Dedifferentiated amniotic fluid mesenchymal stem cell (primary cell): ENCODE measurements around the gene POU6F1.
A peak's percentile ranks its signal among the peaks of the same experiment; 100 is the strongest.
"Not testable (repeated sequence)": the region's sequence is repeated elsewhere in the genome, so short reads cannot be mapped to it uniquely, and the experiment has no call there.

ENCODE experiments used
- DNase-seq: peaks from one replicate; pipeline ENCODE4 v3.0.0-alpha.2; 2016; ENCODE audit errors: extremely low spot score

The POU6F1 gene

DNA sequence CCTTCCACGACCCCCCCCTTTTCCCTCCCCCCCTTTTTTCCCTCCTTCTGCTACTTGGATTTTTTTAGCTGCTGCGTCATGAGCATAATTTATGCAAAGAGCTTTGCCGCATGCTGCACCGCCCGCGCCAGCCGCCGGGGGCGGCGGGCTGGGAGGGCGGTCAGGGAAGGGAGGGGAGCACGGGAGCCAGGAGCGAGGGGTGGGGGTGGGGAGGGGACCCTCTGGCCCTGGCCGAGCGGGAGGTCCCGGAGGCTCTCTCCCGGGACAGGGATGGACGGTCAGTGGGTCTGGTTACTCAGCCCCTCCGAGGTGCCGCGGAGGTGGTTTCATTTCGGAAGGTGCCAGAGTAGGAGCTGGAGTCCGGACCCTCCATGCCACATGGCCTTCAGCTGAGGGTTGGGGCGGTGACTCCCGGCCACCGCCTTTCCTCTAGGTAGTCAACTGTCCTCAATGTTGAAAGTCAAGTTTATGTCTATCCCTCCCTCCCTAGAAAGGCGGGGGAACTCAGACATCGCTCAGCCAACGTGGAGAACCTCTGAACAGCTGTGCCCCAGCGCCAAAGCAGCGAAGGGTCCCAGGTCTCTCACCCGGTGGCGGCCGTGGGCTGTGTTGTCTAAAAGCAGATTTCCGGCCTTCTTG is at the start of gene POU6F1:
Gene POU6F1 (minus strand): TSS at position 95 of the 639 bp plus-strand sequence. CDS start 11,226 bp downstream, outside the sequence.
- peak; percentile 81 for DNase-seq

GRCh38 chr12:51265024-51265423 is 47.2 kb upstream of the POU6F1 start:
- DNase-seq, result no peak

DNA sequence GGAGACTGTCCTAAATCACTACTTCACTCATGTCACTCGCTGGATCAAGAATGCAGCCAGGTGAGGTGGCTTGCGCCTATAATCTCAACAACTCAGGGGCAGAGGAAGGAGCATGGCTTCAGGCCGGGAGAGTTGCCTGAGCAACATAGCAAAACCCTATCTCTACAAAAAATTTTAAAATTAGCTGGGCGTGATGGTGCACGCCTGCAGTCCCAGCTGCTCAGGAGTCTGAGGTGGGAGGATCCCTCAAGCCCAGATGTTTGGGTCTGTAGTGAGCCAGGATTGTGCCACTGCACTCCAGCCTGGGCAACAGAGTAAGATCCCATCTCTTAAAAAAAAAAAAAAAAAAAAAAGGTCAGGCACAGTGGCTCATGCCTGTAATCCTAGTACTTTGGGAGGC is 46.4 kb upstream of the POU6F1 start:
- DNase-seq, result no peak

- no peak for DNase-seq
Measured at GRCh38 chr12:51263341-51263740, 45.5 kb upstream of the POU6F1 start.

DNA sequence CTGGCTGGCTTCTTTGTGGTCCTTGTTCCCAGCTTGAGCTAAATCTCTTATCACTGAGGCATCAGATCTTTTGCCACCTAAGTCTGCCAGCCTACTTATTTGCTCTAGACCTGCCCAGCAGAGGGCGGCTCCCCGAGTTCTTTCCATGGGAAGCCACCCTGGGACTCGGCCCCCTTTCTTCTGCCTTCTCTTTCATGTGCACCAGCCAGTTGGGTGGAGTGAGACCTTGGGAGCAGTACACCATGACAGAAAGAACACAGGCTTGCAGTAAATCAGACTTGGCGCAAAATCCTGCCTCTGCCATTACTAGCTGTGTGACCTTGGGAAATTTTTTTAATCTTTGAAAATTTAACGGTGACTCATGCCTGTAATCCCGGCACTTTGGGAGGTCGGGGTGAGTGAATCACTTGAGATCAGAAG is 44.9 kb upstream of the POU6F1 start:
- DNase-seq, result no peak

DNA sequence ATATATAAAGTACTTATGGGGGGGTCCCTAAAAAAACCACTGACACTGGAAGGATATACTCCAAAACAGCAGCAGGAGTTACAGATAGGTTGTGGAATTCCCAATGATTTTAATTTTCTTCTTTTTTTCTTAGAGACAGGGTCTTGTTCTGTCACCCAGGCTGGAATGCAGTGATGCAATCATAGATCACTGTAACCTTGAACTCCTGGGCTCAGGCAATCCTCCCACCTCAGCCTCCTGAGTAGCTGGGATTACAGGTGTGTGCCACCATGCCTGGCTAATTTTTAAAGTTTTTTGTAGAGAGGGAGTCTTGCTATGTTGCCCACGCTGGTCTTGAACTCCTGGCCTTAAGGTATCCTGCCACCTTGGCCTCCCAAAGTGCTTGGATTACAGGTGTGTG is 41.7 kb upstream of the POU6F1 start:
- not testable (repeated sequence) for DNase-seq

- no peak for DNase-seq
Measured at GRCh38 chr12:51254536-51254935, 36.7 kb upstream of the POU6F1 start.

- no peak for DNase-seq
Measured at GRCh38 chr12:51253276-51253675, 35.4 kb upstream of the POU6F1 start.

GRCh38 chr12:51247523-51248206 is 29.8 kb upstream of the POU6F1 start:
- no peak for DNase-seq

DNA sequence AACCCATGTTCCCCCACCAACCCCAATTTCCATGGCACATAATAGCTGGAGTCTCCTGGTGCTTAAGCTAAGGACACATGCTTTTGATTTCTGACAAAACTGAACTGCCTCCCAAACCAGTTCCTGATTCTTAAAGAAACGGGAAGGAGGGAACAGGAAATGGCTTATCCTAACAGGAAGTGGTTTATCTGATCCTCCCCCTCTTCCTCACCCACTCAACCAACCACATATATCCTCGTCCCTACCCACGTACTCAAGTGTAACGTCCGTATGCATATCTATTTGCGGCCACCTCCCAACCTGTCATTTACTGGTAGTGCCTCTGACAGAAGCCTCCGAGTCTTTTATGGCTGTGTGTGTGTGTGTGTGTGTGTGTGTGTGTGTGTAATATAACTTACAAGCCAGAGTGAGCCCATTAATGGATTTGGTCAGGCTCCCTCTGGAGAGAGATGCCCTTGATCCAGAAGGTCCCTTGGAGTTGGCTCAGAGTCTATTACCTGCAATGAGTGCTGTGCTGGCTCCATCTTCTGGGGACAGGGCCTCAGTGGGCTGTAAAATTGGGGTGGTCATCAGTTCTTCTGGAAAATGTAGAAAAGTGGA is 28.5 kb upstream of the POU6F1 start:
- no peak for DNase-seq

DNA sequence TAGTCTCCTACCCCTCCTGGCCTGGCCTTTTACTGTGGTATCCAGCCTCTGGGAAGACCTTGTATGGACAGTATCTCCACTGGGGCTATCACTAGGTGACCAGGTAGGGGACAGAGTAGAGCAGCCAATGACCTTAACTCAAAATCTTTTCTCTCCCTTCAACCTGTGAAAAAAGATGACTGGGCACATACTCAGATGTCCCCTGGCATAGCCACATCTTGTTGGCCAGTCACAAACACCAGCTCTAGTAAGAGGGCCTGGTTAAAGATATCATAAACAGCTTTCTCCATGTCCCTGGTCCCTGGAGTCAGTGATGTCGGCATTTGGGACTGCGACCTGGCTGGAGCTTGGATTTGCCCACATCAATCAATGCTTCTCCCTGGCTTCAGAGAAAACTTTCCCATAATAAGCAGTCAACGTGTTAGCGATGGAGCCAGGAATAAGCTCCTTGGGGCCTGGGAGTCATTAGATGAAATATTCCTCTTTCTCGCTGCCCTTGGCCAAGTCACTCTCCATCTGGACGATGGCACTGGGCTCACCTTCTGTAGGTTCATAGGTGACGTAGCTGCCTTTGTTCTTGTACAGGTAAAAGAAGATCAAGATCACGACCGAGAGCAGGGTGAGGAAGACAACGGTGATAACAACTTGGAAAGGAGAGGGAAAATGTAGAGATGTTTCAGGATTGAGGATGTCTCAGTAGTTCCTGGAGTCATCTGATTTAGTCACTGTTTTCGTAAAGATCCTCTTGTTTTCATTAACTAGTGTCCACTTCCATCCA is 27.8 kb upstream of the POU6F1 start:
- DNase-seq, result no peak

DNA sequence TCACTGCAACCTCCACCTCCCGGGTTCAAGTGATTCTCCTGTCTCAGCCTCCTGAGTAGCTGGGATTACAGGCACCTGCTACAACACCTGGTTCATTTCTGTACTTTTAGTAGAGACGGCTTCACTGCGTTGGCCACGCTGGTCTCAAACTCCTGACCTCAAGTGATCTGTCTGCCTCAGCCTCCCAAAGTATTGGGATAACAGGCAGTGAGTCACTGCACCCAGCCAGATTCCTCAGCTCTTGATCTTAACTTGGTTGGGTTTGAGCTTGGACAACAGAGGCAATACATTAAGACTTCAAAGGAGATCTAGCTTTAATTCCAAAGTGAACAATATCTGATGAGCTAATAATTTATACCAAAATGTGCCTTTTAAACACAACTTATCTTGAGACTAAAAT is 26.4 kb upstream of the POU6F1 start:
- DNase-seq, result no peak

DNA sequence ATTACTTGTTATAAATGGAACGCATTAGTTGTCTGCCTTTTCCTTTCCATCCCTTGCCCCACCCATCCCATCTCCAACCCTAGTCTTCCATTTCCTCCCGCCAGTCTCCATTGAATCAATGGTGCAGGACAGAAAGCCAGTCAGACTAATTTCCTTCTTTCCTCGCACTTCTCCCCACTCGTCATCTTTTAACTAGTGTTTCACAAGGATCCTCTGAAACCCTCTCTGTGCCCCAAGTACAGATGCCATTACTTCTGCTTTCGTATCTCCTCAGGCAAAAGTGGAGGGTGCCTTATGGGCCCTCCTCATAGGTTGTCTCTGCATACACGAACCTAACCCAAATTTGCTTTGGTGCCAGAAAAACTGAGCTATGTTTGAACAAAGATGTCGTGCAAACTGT is 25.0 kb upstream of the POU6F1 start:
- no peak for DNase-seq

GRCh38 chr12:51242120-51242519 is 24.3 kb upstream of the POU6F1 start:
- DNase-seq, result no peak

- DNase-seq, result no peak
Measured at GRCh38 chr12:51240971-51241370, 23.1 kb upstream of the POU6F1 start.

- DNase-seq, result peak; percentile 94
Measured at GRCh38 chr12:51238510-51239334, 20.9 kb upstream of the POU6F1 start, which contains the start of gene DAZAP2. Gene DAZAP2, plus strand, starts transcription at chr12:51238826. Its CDS starts 82 bp downstream, at chr12:51238908.

DNA sequence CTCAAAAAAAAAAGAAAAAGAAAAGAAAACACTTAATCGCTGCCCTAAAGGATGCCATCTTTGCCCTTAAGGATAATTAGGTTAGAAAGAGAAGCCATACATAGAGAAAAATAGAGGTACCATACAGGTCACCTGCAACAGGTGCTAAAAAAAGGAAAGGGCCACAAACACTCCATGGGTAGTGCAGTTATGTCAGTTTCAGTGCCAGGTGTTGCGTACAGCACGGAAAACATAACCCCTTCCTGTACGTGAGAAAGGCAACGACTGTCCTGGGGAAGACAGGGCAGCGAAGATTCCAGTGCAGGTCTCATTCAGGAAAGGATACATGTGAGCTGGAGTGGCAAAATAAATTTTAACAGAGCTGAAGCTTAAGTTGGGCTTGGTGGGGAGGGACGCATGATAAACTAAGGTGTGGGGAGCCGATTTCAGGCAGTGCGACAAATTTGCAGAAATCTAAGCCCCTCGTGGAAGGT is 20.2 kb upstream of the POU6F1 start:
- DNase-seq, result no peak

- DNase-seq, result no peak
Measured at GRCh38 chr12:51234530-51234929, 16.7 kb upstream of the POU6F1 start.

- DNase-seq, result no peak
Measured at GRCh38 chr12:51232642-51233041, 14.8 kb upstream of the POU6F1 start.

DNA sequence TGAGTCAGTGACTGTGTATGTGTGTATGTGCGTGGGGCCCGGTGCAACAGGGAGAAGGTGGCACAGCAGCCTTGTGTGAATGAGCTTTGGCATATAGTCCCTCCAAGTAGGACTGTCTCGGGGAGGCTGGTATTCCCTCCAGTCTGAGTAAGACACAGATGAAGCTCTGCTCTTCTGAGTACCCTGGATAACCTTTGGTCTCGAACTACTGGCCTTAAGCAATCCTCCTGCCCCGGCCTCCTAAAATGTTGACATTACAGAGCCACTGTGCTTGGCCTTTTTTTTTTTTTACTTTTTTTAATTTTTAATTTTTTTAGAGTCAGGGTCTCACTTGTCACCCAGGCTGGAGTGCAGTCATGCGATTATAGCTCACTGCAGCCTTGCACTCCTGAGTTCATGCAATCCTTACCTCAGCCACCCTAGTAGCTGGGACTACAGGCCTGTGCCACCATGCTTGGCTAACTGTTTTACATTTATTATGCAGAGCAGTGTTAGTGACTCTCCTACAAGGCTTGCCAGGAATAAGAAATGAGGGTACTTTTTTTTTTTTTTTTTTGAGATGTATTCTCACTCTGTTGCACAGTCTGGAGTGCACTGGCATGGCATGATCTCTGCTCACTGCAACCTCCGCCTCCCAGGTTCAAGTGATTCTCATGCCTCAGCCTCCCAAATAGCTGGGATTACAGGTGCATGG is 11.4 kb upstream of the POU6F1 start:
- DNase-seq, result no peak

GRCh38 chr12:51227962-51228361 is 10.1 kb upstream of the POU6F1 start:
- no peak for DNase-seq
